NB4 (cell line): ENCODE data around the gene SPATA13.

Experiments
- CTCF ChIP-seq: IDR thresholded peaks from one replicate; pipeline ENCODE4 v1.5.1; 2012; ENCODE audit warnings: low read depth, low read length
- POLR2A ChIP-seq: IDR thresholded peaks from 2 replicates; pipeline ENCODE4 v1.6.1; 2011; ENCODE audit warnings: mild to moderate bottlenecking; ENCODE audit not compliant: insufficient read length; ENCODE audit errors: extremely low read depth

GRCh38 chr13:24128962-24129361, 31.6 kb upstream of the SPATA13 start:
- TF ChIP-seq CTCF (no peak), POLR2A (no peak)
